Effector memory CD4-positive, alpha-beta T cell (primary cell): Measurements from ENCODE around the gene ENKUR.
"Not testable (repeated sequence)": the region's sequence is repeated elsewhere in the genome, so short reads cannot be mapped to it uniquely, and the experiment has no call there.

Experiments used
- DNase-seq, 3 donors: peaks; one replicate each; pipeline ENCODE4 v3.0.0-alpha.2; 2020
- H3K27ac ChIP-seq: 2 replicates; pipeline ENCODE4 v1.7.0; 2013; ENCODE audit warnings: mild to moderate bottlenecking, low read length, moderate library complexity; ENCODE audit not compliant: insufficient read depth, poor library complexity, severe bottlenecking
- H3K27me3 ChIP-seq: replicated peaks from 2 replicates; pipeline ENCODE4 v1.7.0; 2013; ENCODE audit warnings: mild to moderate bottlenecking, low read length; ENCODE audit not compliant: insufficient read depth, control insufficient read depth, poor library complexity, severe bottlenecking
- H3K36me3 ChIP-seq: 2 replicates; pipeline ENCODE4 v1.7.0; 2013; ENCODE audit warnings: mild to moderate bottlenecking, low read length, moderate library complexity; ENCODE audit not compliant: control insufficient read depth, insufficient read depth
- H3K4me1 ChIP-seq: 2 replicates; pipeline ENCODE4 v1.7.0; 2013; ENCODE audit warnings: low read length, mild to moderate bottlenecking; ENCODE audit not compliant: control insufficient read depth, insufficient read depth, poor library complexity, severe bottlenecking
- H3K4me3 ChIP-seq: 2 replicates; pipeline ENCODE4 v1.7.0; 2013; ENCODE audit warnings: low read length, low read depth, mild to moderate bottlenecking; ENCODE audit not compliant: insufficient read depth, poor library complexity, severe bottlenecking
- H3K9me3 ChIP-seq: 2 replicates; pipeline ENCODE4 v1.7.0; 2013; ENCODE audit warnings: mild to moderate bottlenecking, low read length, moderate library complexity; ENCODE audit not compliant: control insufficient read depth

Gene ENKUR

GRCh38 chr10:24982319-24983112 lies 33.4 kb downstream of the ENKUR start:
- no peak for DNase-seq
- no peak overlapping the region for H3K4me3 ChIP-seq
- no peaks in the 10 kb centered on the region for H3K4me1 ChIP-seq
- H3K36me3 ChIP-seq, result no peaks in the 10 kb centered on the region
- H3K9me3 ChIP-seq, result no peaks in the 10 kb centered on the region
- H3K27ac ChIP-seq, result no peak overlapping the region
- H3K27me3 ChIP-seq, result no peaks in the 10 kb centered on the region

- H3K27me3 ChIP-seq, result no peaks in the 10 kb centered on the region
- no peak overlapping the region for H3K27ac ChIP-seq
- no peak overlapping the region for H3K4me3 ChIP-seq
- H3K36me3 ChIP-seq, result no peaks in the 10 kb centered on the region
- H3K4me1 ChIP-seq, result no peaks in the 10 kb centered on the region
- H3K9me3 ChIP-seq, result no peaks in the 10 kb centered on the region
- no peak for DNase-seq
These were observed 34.7 kb downstream of the ENKUR start for GRCh38 chr10:24981161-24981710.

GRCh38 chr10:24979685-24980084 lies 36.3 kb downstream of the ENKUR start:
- H3K36me3 ChIP-seq, result no peaks in the 10 kb centered on the region
- no peak overlapping the region for H3K4me3 ChIP-seq
- no peak for DNase-seq
- H3K27me3 ChIP-seq, result no peaks in the 10 kb centered on the region
- no peaks in the 10 kb centered on the region for H3K9me3 ChIP-seq
- no peaks in the 10 kb centered on the region for H3K4me1 ChIP-seq
- H3K27ac ChIP-seq, result no peak overlapping the region

GRCh38 chr10:24974976-24975375 lies 41.0 kb downstream of the ENKUR start:
- DNase-seq, result no peak
- H3K27me3 ChIP-seq, result no peaks in the 10 kb centered on the region
- no peaks in the 10 kb centered on the region for H3K36me3 ChIP-seq
- no peaks in the 10 kb centered on the region for H3K4me1 ChIP-seq
- H3K9me3 ChIP-seq, result no peaks in the 10 kb centered on the region
- H3K4me3 ChIP-seq, result no peak overlapping the region
- no peak overlapping the region for H3K27ac ChIP-seq

GRCh38 chr10:24973163-24973562 lies 42.8 kb downstream of the ENKUR start:
- Histone ChIP-seq H3K27me3 (no peaks in the 10 kb centered on the region), H3K27ac (no peak overlapping the region), H3K4me3 (no peak overlapping the region), H3K36me3 (no peaks in the 10 kb centered on the region), H3K9me3 (no peaks in the 10 kb centered on the region), H3K4me1 (no peaks in the 10 kb centered on the region)
- no peak for DNase-seq

- H3K27me3 ChIP-seq, result no peaks in the 10 kb centered on the region
- DNase-seq, result no peak
- no peak overlapping the region for H3K27ac ChIP-seq
- H3K4me3 ChIP-seq, result no peak overlapping the region
- H3K36me3 ChIP-seq, result no peaks in the 10 kb centered on the region
- no peaks in the 10 kb centered on the region for H3K9me3 ChIP-seq
- no peaks in the 10 kb centered on the region for H3K4me1 ChIP-seq
These were observed 44.6 kb downstream of the ENKUR start for GRCh38 chr10:24971374-24971773.

DNA sequence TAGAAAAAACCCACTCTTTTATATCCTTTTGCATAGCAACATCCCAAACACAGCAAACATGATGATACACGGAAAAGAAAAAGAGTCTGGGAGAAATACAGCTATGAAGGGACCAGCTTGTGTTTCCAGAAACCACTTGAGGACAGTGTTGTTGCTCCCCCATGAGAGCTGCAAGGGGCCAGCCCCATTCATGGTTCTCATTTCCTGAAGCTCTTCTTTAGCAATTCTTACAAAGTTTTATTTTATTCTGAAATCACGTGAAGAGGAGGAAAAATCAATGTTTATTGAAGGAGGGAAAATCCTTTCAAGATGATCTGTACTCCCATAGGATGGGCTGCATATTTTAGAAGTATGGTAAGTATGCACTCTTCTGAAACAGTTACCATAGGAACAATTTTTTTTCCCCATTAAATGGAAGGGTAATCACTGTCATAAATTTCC lies 46.1 kb downstream of the ENKUR start:
- no peaks in the 10 kb centered on the region for H3K4me1 ChIP-seq
- H3K27me3 ChIP-seq, result no peaks in the 10 kb centered on the region
- no peaks in the 10 kb centered on the region for H3K36me3 ChIP-seq
- no peaks in the 10 kb centered on the region for H3K9me3 ChIP-seq
- H3K27ac ChIP-seq, result no peak overlapping the region
- DNase-seq, result no peak
- no peak overlapping the region for H3K4me3 ChIP-seq

- H3K36me3 ChIP-seq, H3K4me1 ChIP-seq, DNase-seq, H3K4me3 ChIP-seq, H3K27me3 ChIP-seq, H3K27ac ChIP-seq, H3K9me3 ChIP-seq: not testable (repeated sequence)
These were observed 47.0 kb downstream of the ENKUR start for GRCh38 chr10:24968951-24969350.

DNA sequence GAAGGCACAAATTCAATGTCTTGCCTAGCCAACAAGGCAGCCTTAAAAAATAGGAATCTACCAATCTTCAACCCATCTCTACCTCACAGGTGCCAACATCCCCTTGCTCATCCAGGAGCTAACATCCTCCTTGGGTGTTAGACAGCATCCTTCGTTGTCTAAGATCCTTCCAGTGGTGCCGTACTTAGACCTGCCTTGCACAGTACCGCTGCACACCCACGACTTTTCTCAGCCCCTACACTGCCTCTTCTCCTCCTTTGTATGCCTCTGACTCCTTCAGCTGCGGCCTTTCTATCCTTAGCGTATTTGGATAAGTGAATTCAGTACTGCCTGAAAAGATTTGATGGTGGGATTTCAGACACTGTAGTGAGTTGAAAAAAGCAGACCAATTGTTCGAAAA lies 47.6 kb downstream of the ENKUR start:
- no peaks in the 10 kb centered on the region for H3K9me3 ChIP-seq
- no peak for DNase-seq
- H3K4me3 ChIP-seq, result no peak overlapping the region
- H3K4me1 ChIP-seq, result no peaks in the 10 kb centered on the region
- H3K36me3 ChIP-seq, result no peaks in the 10 kb centered on the region
- H3K27ac ChIP-seq, result no peak overlapping the region
- H3K27me3 ChIP-seq, result no peaks in the 10 kb centered on the region

GRCh38 chr10:24966962-24967481 lies 48.9 kb downstream of the ENKUR start:
- Histone ChIP-seq H3K4me1 (no peaks in the 10 kb centered on the region), H3K4me3 (no peak overlapping the region), H3K27me3 (no peaks in the 10 kb centered on the region), H3K36me3 (no peaks in the 10 kb centered on the region), H3K9me3 (no peaks in the 10 kb centered on the region), H3K27ac (no peak overlapping the region)
- no peak for DNase-seq
